ENCODE data around the gene SDK1.

The SDK1 gene

GRCh38 chr7:3648276-3648675 is 347.2 kb downstream of the SDK1 start:
- Mint-ChIP-seq H3K27ac (no peak overlapping the region), H3K36me3 (ENCODE audit: low read depth) (peaks cover under 1% of the 10 kb centered on the region), H3K9me3 (no peaks in the 10 kb centered on the region), H3K27me3 (ENCODE audit: low read depth) (no peaks in the 10 kb centered on the region), H3K4me3 (no peak overlapping the region), H3K4me1 (no peaks in the 10 kb centered on the region)
- TF ChIP-seq CTCF (IDR thresholded peaks at IDR 0.05; ENCODE audit: unreplicated experiment in 3 of 3) = no peak

- no peaks in the 10 kb centered on the region for H3K36me3 Mint-ChIP-seq (ENCODE audit: low read depth)
- no peak overlapping the region for H3K27ac Mint-ChIP-seq
- no peaks in the 10 kb centered on the region for H3K4me1 Mint-ChIP-seq
Measured at GRCh38 chr7:3649250-3649649, 348.2 kb downstream of the SDK1 start.

GRCh38 chr7:3649678-3650440 is 348.8 kb downstream of the SDK1 start:
- H3K27ac Mint-ChIP-seq = no peak overlapping the region
- H3K4me3 Mint-ChIP-seq = no peak overlapping the region
- H3K27me3 Mint-ChIP-seq (ENCODE audit: low read depth) = peaks cover 5% of the 10 kb centered on the region
- no peaks in the 10 kb centered on the region for H3K36me3 Mint-ChIP-seq (ENCODE audit: low read depth)
- TF ChIP-seq CTCF (IDR thresholded peaks at IDR 0.05; ENCODE audit: unreplicated experiment in 3 of 3) = no peak
- no peaks in the 10 kb centered on the region for H3K4me1 Mint-ChIP-seq
- H3K9me3 Mint-ChIP-seq = no peaks in the 10 kb centered on the region

More at GRCh38 chr7:3649250-3649649, 348.2 kb downstream of the SDK1 start:
- Mint-ChIP-seq H3K9me3 (no peaks in the 10 kb centered on the region), H3K27me3 (ENCODE audit: low read depth) (peaks cover 4% of the 10 kb centered on the region), H3K4me3 (no peak overlapping the region)
- peak in 1 of 3 experiments; percentile 23 for TF ChIP-seq CTCF (IDR thresholded peaks at IDR 0.05; ENCODE audit: unreplicated experiment in 3 of 3)

- H3K9me3 Mint-ChIP-seq = no peaks in the 10 kb centered on the region
- H3K4me3 Mint-ChIP-seq = no peak overlapping the region
- peaks cover 5% of the 10 kb centered on the region for H3K27me3 Mint-ChIP-seq (ENCODE audit: low read depth)
- no peaks in the 10 kb centered on the region for H3K36me3 Mint-ChIP-seq (ENCODE audit: low read depth)
- TF ChIP-seq CTCF (IDR thresholded peaks at IDR 0.05; ENCODE audit: unreplicated experiment in 3 of 3) = no peak
- no peak overlapping the region for H3K27ac Mint-ChIP-seq
- H3K4me1 Mint-ChIP-seq = no peaks in the 10 kb centered on the region
Measured at GRCh38 chr7:3650844-3651243, 349.8 kb downstream of the SDK1 start.

GRCh38 chr7:3655635-3656034 is 354.6 kb downstream of the SDK1 start:
- Mint-ChIP-seq H3K36me3 (ENCODE audit: low read depth) (no peaks in the 10 kb centered on the region), H3K4me1 (peaks cover 10% of the 10 kb centered on the region), H3K27me3 (ENCODE audit: low read depth) (peaks cover 5% of the 10 kb centered on the region), H3K9me3 (no peaks in the 10 kb centered on the region), H3K27ac (no peak overlapping the region), H3K4me3 (no peak overlapping the region)
- no peak for TF ChIP-seq CTCF (IDR thresholded peaks at IDR 0.05; ENCODE audit: unreplicated experiment in 3 of 3)

GRCh38 chr7:3657206-3657605 is 356.2 kb downstream of the SDK1 start:
- TF ChIP-seq CTCF (IDR thresholded peaks at IDR 0.05; ENCODE audit: unreplicated experiment in 3 of 3) = no peak
- Mint-ChIP-seq H3K27me3 (ENCODE audit: low read depth) (peaks cover 5% of the 10 kb centered on the region), H3K4me3 (no peak overlapping the region), H3K9me3 (no peaks in the 10 kb centered on the region), H3K4me1 (peaks cover 10% of the 10 kb centered on the region), H3K27ac (peak overlapping the region in 2 of 3 experiments; percentile 61 to 62), H3K36me3 (ENCODE audit: low read depth) (no peaks in the 10 kb centered on the region)

All from nephron (organoid).